Activated naive CD8-positive, alpha-beta T cell treated with anti-CD3 and anti-CD28 coated beads, Interleukin-2, amount 50 U/mL, for 16 hours (primary cell): Measurements from ENCODE around the gene CLDN20.
"Not testable (repeated sequence)": the region's sequence is repeated elsewhere in the genome, so short reads cannot be mapped to it uniquely, and the experiment has no call there.

Source experiments
- DNase-seq: peaks from one replicate; pipeline ENCODE4 v3.0.0-alpha.2; 2020; ENCODE audit warnings: low read depth, low spot score

CLDN20 gene

GRCh38 chr6:155245193-155245592 is 18.6 kb upstream of the CLDN20 start:
- no peak for DNase-seq

GRCh38 chr6:155245831-155246230 is 18.0 kb upstream of the CLDN20 start:
- DNase-seq, result no peak

GRCh38 chr6:155246825-155247224 is 17.0 kb upstream of the CLDN20 start:
- DNase-seq, result no peak

- no peak for DNase-seq
Measured at GRCh38 chr6:155247618-155248007, 16.2 kb upstream of the CLDN20 start.

DNA sequence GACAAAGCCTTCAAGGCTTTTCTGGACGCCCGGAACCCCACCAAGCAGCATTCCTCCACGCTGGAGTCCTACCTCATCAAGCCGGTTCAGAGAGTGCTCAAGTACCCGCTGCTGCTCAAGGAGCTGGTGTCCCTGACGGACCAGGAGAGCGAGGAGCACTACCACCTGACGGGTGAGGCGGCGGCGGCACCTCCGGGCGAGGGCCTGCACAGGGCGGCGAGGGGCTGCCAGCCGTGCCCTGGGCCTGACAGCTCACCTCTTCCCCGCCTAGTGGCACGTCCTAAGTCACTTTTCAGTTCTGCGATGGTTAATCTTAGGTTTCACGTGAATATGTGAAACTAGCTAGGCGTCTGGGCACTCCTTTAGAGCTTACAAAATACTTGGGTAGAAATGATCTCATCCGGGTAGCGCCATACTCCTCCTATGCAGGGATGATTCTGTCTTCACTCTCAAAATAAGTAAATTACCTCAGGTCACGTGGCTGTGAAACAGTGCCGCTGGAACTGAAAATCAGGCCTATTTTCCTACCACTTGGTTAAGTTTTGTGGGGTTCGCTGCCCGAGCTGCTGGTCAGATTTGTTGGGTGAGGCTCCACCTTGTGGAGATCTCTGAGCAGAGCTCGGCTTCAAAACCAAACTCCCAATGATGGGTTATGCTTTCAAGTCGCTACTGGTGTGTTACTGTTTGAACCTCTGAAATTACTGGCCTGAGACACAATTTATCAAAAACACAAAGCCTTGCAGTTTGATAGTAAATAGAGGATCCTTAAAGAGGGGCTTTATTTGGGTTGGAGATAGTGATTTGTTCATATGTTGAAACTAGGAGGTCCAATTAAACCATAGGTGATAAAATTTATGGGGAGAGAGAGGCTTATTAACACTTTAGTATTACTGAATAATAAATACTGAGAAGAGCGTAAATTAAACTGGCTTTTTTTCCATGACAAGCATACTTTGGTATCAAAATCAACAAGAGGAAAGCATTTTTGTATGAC is 15.5 kb upstream of the CLDN20 start:
- no peak for DNase-seq

GRCh38 chr6:155250701-155251381 is 13.0 kb upstream of the CLDN20 start:
- no peak for DNase-seq

DNA sequence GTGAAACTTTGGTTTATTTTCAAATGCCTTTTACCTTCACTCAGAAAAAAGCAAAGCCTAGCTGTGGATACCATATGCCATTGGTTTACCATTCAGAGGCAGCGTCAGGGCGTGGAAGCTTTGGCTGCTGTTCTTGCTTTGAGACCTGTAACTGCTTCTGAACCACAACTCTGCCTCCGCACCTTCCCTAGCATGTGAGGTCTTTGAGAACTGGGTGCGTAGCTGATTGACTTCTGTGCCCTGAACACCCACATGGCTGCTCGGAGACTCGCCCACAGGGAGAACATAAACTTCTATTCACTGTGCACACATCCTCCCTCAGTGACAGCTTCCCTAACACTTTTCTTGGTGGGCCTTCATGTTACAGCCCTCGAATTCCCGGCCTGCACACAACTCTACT is 11.2 kb upstream of the CLDN20 start:
- DNase-seq, result no peak

GRCh38 chr6:155253337-155253736 is 10.5 kb upstream of the CLDN20 start:
- no peak for DNase-seq

DNA sequence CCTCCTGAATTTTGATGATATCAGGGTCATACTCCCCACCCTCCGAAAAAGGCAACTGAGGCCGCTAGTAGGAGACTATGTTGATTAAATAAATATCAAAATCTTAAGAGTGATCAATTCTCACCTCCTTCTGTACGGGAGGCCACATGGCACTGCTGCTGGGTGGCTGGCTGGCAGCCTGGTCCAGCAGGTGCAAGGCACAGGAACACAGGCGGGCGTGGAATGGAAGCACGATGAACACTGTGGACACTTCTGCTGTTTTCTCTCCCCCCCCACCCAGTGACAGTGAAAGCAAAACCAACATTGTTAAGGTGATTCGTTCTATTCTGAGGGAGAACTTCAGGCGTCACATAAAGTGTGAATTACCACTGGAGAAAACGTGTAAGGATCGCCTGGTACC is 9.7 kb upstream of the CLDN20 start:
- no peak for DNase-seq

GRCh38 chr6:155256122-155256795 is 7.6 kb upstream of the CLDN20 start:
- no peak for DNase-seq

GRCh38 chr6:155257796-155258195 is 6.0 kb upstream of the CLDN20 start:
- DNase-seq, result no peak

- no peak for DNase-seq
Measured at GRCh38 chr6:155259204-155259603, 4.6 kb upstream of the CLDN20 start.

DNA sequence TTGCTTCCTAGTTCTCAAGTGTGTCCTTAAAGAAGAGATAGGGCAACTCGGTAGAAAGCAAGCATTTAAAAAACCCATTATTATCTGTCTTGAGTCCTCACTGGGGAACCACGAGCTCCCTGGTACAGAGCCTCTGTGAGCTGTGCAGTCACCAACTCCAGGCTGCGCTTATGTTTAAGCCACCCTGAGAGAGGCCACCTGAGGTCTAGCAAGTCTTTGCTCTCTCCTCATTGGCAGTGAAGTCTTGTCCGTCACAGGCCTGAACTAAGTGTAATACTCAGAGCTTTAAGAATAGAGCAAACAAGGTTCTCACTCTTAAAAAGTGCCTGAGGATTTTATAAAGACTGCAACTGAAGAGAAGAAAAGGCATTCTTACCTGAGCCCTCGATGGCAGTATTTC is 3.9 kb upstream of the CLDN20 start:
- no peak for DNase-seq

- DNase-seq, result no peak
Measured at GRCh38 chr6:155260686-155261085, 3.1 kb upstream of the CLDN20 start.

DNA sequence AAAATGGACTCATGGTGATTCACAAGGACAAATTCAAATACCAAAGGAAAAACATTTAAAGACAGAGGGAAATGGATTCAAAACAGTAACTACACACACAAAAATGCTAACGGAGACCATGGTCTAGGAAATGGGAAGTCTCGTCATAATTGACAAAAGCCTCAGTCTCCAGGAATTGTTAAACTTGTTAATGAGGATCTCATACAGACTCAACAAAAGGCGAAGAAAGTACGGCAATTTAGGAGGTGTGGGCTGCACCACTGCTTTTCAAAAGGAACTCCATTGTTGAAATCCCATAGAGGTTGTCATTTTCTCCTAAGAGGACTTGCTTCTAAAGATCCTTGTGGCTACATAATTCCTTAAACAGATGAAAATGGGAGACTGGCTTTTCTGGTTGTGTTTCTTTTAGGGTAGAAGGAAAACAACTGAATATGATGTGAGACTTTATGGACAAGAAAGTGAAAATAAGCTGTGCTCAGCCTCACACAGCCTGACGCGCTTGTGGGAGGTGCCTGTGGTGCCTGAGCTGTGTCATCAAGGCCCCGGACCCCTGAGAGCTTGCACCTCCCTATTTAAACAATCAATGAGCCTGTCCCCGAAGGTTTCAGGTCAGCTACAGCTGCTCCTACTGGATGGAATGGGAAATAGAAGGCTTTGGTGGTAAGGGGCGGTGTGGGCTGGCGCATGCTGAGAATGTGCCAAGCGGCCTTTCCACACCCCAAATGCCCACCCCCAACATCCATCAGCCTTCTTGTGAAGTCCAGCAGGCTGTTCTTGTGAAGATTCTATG is 2.5 kb upstream of the CLDN20 start:
- DNase-seq, result no peak

DNA sequence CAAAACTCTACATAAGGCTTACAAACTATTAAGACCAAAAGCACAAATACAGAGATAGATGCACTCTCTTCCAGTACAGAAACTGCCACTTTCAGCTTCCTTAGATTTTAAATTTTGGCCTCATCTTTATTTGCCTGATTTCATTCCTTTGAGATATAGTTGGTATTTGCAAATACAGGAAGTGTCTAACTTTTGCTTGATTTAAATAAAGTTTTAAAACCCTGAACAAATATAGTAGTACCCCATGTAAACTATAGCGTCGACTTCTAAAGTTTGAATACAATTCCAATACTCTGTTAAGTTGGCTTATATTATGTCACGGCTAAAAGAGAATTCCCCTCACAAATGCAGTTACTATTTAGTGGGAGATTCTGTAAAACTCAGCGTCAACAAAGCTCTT is 1.2 kb upstream of the CLDN20 start:
- no peak for DNase-seq

GRCh38 chr6:155264693-155265320 is 994 bp downstream of the CLDN20 start:
- DNase-seq, result no peak

DNA sequence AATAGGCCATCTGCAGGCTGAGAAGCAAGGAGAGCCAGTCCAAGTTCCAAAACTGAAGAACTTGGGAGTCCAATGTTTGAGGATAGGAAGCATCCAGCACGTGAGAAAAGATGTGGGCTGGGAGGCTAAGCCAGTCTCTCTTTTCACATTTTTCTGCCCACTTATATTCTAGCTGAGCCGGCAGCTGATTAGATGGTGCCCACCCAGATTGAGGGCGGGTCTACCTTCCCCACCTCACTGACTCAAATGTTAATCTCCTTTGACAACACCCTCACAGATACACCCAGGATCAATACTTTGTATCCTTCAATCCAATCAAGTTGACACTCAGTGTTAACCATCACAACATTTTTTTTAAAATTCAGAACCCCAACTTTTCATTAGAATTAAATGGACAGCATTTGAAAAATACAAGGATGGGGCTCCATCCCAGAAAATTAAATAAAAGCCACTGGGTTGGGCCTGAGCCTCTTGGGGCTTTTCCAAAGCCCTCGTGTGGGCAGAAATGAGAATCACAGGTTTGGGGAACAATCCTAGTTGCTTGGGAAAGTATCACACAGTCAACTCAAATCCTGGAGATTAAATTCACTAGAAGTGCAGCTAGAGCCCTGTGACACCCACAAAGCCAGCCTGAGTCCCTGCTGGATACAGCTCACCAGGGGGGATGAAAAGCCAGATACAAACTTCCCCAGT is 2.2 kb downstream of the CLDN20 start:
- DNase-seq, result no peak

DNA sequence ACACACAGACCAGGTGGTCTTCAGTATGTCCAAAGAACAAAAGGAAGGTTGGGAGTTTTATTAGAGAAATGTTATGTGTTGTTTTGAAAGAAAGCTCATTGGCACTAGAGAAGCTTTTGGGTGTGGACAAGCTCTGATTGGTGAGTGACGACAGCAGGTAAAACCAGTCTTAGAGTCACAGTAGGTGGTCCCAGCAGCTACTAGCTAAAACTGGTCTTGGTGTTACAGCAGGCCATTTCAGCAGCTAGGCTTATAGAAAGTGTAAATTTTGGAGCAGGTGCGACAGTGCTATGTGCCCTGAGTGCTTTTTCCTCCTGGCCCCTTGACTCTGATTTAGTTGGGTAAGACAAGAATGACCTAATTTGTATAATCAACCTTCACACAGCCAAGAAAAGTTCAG is 3.6 kb downstream of the CLDN20 start:
- no peak for DNase-seq

GRCh38 chr6:155268088-155268867 is 4.5 kb downstream of the CLDN20 start:
- DNase-seq, result not testable (repeated sequence)
